Activated CD8-positive, alpha-beta memory T cell treated with anti-CD3 and anti-CD28 coated beads, Interleukin-2, amount 50 U/mL, for 1 hour (primary cell): ENCODE data around the gene KAZN.

Experiments
- DNase-seq: peaks from one replicate; pipeline ENCODE4 v3.0.0-alpha.2; 2020; ENCODE audit errors: extremely low read depth

KAZN gene

GRCh38 chr1:14742181-14742980, 143.9 kb downstream of the KAZN start:
- no peak for DNase-seq

- DNase-seq, result no peak
Observed at GRCh38 chr1:14743368-14743767, 144.9 kb downstream of the KAZN start.

GRCh38 chr1:14745001-14745720, 146.7 kb downstream of the KAZN start:
- no peak for DNase-seq

- DNase-seq, result no peak
Observed at GRCh38 chr1:14745789-14746188, 147.3 kb downstream of the KAZN start.

- DNase-seq, result no peak
Observed at GRCh38 chr1:14746393-14746792, 147.9 kb downstream of the KAZN start.

- no peak for DNase-seq
Observed at GRCh38 chr1:14748151-14748550, 149.7 kb downstream of the KAZN start.

GRCh38 chr1:14748977-14749376, 150.5 kb downstream of the KAZN start:
- DNase-seq, result no peak

GRCh38 chr1:14750490-14750889, 152.0 kb downstream of the KAZN start:
- DNase-seq, result no peak

- no peak for DNase-seq
Observed at GRCh38 chr1:14755518-14756252, 157.2 kb downstream of the KAZN start.

GRCh38 chr1:14756589-14757285, 158.3 kb downstream of the KAZN start:
- DNase-seq, result no peak

- no peak for DNase-seq
Observed at GRCh38 chr1:14757286-14757625, 158.8 kb downstream of the KAZN start.

GRCh38 chr1:14759042-14759818, 160.7 kb downstream of the KAZN start:
- no peak for DNase-seq

- DNase-seq, result no peak
Observed at GRCh38 chr1:14759843-14760242, 161.4 kb downstream of the KAZN start.

- DNase-seq, result no peak
Observed at GRCh38 chr1:14760780-14761179, 162.3 kb downstream of the KAZN start.

GRCh38 chr1:14761291-14762153, 163.0 kb downstream of the KAZN start:
- no peak for DNase-seq

GRCh38 chr1:14763977-14764376, 165.5 kb downstream of the KAZN start:
- no peak for DNase-seq

- DNase-seq, result no peak
Observed at GRCh38 chr1:14765773-14766172, 167.3 kb downstream of the KAZN start.

- no peak for DNase-seq
Observed at GRCh38 chr1:14767075-14767474, 168.6 kb downstream of the KAZN start.

- no peak for DNase-seq
Observed at GRCh38 chr1:14768582-14769304, 170.3 kb downstream of the KAZN start.
